HepG2 (cell line): ENCODE results near the gene HSPB9.
A peak's percentile ranks its signal among the peaks of the same experiment; 100 is the strongest.

Experiments
- CREB1 ChIP-seq, 2 experiments: fragments of 450-650 bp in 1 of 2; IDR thresholded peaks; 2 replicates each; pipeline ENCODE4 v1.6.1; 2016 to 2017; ENCODE audit warnings: control low read depth in 1 of 2, mild to moderate bottlenecking in 1 of 2, missing compliant biosample characterization in 1 of 2, missing genetic modification characterization in 1 of 2
- CTCF ChIP-seq: sonication (generic); formaldehyde crosslinking; IDR thresholded peaks from 2 replicates; pipeline ENCODE4 v1.5.0; 2020; ENCODE audit warnings: mild to moderate bottlenecking, missing genetic modification reagents, moderate library complexity
- HMGXB4 ChIP-seq, 2 experiments: sonication (generic) in 1 of 2; formaldehyde crosslinking in 1 of 2; IDR thresholded peaks; 2 replicates each; pipeline versions ENCODE4 v1.4.0 to v1.6.1; 2018 to 2020; ENCODE audit warnings: missing genetic modification reagents in 2 of 2, borderline replicate concordance in 1 of 2, low read depth in 1 of 2, mild to moderate bottlenecking in 1 of 2, missing biosample characterization in 1 of 2
- HNF4A ChIP-seq: sonication (generic); formaldehyde crosslinking; IDR thresholded peaks from 2 replicates; pipeline ENCODE4 v1.4.0; 2020; ENCODE audit warnings: missing genetic modification reagents
- MAZ ChIP-seq, 2 experiments: sonication (generic) in 1 of 2; formaldehyde crosslinking in 1 of 2; IDR thresholded peaks; 2 replicates each; pipeline versions ENCODE4 v1.5.0 to v1.6.1; 2012 to 2020; ENCODE audit warnings: low read depth in 2 of 2, mild to moderate bottlenecking in 2 of 2, borderline replicate concordance in 1 of 2, improper control_type of control experiment in 1 of 2, low read length in 1 of 2, missing genetic modification reagents in 1 of 2, moderate library complexity in 1 of 2
- NFIC ChIP-seq: IDR thresholded peaks from 2 replicates; pipeline ENCODE4 v1.6.1; 2012; ENCODE audit warnings: mild to moderate bottlenecking, low read length, inconsistent platforms
- POLR2A ChIP-seq, 2 experiments: IDR thresholded peaks; 2 replicates each; pipeline ENCODE4 v1.6.1; 2011; ENCODE audit warnings: low read depth in 2 of 2, low read length in 2 of 2, mild to moderate bottlenecking in 1 of 2, moderate library complexity in 1 of 2; ENCODE audit not compliant: insufficient read depth in 1 of 2
- RFX5 ChIP-seq: IDR thresholded peaks from 2 replicates; pipeline ENCODE4 v1.6.1; 2011; ENCODE audit warnings: low read depth, low read length, improper control_type of control experiment
- SALL1 ChIP-seq: sonication (generic); formaldehyde crosslinking; IDR thresholded peaks from 2 replicates; pipeline ENCODE4 v1.8.0; 2022; ENCODE audit warnings: mild to moderate bottlenecking, missing genetic modification reagents
- YY1 ChIP-seq: IDR thresholded peaks from 2 replicates; pipeline ENCODE4 v1.6.1; 2011; ENCODE audit warnings: low read length, low read depth, moderate library complexity, mild to moderate bottlenecking; ENCODE audit not compliant: insufficient read depth, insufficient replicate concordance
- ZNF10 ChIP-seq: sonication (generic); formaldehyde crosslinking; IDR thresholded peaks from 2 replicates; pipeline ENCODE4 v1.4.0; 2020; ENCODE audit warnings: mild to moderate bottlenecking, low read depth, missing genetic modification reagents, borderline replicate concordance
- ZNF224 ChIP-seq: sonication (generic); formaldehyde crosslinking; IDR thresholded peaks from 2 replicates; pipeline ENCODE4 v1.5.0; 2020; ENCODE audit warnings: mild to moderate bottlenecking, missing genetic modification reagents
- ZNF329 ChIP-seq: sonication (generic); formaldehyde crosslinking; IDR thresholded peaks from 2 replicates; pipeline ENCODE4 v1.9.0; 2021; ENCODE audit warnings: low read depth, mild to moderate bottlenecking, missing genetic modification reagents

GRCh38 chr17:42142371-42142896 lies 19.8 kb downstream of the HSPB9 start:
- no peak for TF ChIP-seq CTCF (CRISPR knock-in tag)
- TF ChIP-seq ZNF10 (CRISPR knock-in tag) = no peak
- no peak for TF ChIP-seq HMGXB4 (CRISPR knock-in tag; IDR thresholded peaks at IDR 0.05; ENCODE audit: borderline replicate concordance in 1 of 2, low read depth in 1 of 2)
- TF ChIP-seq RFX5 = no peak
- TF ChIP-seq ZNF329 (CRISPR knock-in tag) = no peak
- no peak for TF ChIP-seq YY1
- TF ChIP-seq POLR2A (IDR thresholded peaks at IDR 0.05; ENCODE audit: insufficient read depth in 1 of 2, low read depth in 2 of 2, low read length in 2 of 2) = peak in 1 of 2 experiments; percentile 22; a peak in 1 of 4 replicates
- TF ChIP-seq SALL1 (CRISPR knock-in tag) = no peak
- TF ChIP-seq NFIC = no peak
- no peak for TF ChIP-seq HNF4A (CRISPR knock-in tag)
- TF ChIP-seq MAZ (IDR thresholded peaks at IDR 0.05; ENCODE audit: borderline replicate concordance, low read depth, low read length) = no peak
- TF ChIP-seq MAZ (CRISPR knock-in tag; IDR thresholded peaks at IDR 0.05; ENCODE audit: low read depth) = no peak
- TF ChIP-seq CREB1 (IDR thresholded peaks at IDR 0.05) = no peak
- no peak for TF ChIP-seq CREB1 (CRISPR knock-in tag; IDR thresholded peaks at IDR 0.05)
- no peak for TF ChIP-seq ZNF224
